ENCODE measurements around the gene SGMS2.

DNA sequence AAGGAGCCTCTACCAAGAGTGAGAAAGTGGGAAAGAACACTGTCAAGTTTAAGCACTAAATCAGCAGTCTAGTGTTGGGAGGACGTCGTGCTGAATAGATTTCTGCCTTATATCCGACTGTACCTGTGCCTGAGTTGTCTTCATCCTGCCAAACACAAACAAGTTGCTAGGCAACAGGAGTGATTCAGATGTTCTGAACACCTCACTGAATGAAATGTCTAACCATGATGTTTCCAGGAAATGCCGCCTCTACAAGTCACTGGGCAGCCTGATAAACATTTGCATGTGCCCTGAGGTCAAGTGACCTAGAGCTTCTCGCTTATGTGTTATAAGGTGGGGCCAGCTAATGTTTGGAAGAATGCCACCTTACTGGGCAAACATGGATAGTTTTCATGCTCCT is 37.9 kb downstream of the SGMS2 start:
- TF ChIP-seq POLR2AphosphoS5 (IDR thresholded peaks at IDR 0.05; ENCODE audit: low read depth, low read length) (no peak), POLR2A (IDR thresholded peaks at IDR 0.05; ENCODE audit: low read depth, low read length) (no peak), TAF1 (IDR thresholded peaks at IDR 0.05; ENCODE audit: borderline replicate concordance, low read depth, low read length) (no peak)

Data from GM12892 (cell line).